Right cardiac atrium (tissue), 5 donors: ENCODE measurements around the gene GGT6. TPM values are rescaled to one million over a fixed set of nuclear protein-coding genes. Genes with fewer than 3 reads are reported as not detected.
A peak's percentile ranks its signal among the peaks of the same experiment; 100 is the strongest.
"Not testable (repeated sequence)": the region's sequence is repeated elsewhere in the genome, so short reads cannot be mapped to it uniquely, and the experiment has no call there.

Experiments used
- ATAC-seq, 2 donors: fragments of 200-7000 bp; cut with Tn5 transposase; one replicate each; pipeline versions ENCODE4 v1.8.0 to v1.9.1; 2020; ENCODE audit warnings: moderate library complexity in 2 of 2, mild to moderate bottlenecking in 1 of 2
- DNase-seq, 3 donors: peaks; one replicate each; pipeline ENCODE4 v3.0.0-alpha.2; 2020
- H3K27ac ChIP-seq: one replicate; pipeline ENCODE4 v1.5.1; 2013; ENCODE audit warnings: mild to moderate bottlenecking, low read length, control low read depth, moderate library complexity
- H3K27me3 ChIP-seq: one replicate; pipeline ENCODE4 v1.6.1; 2013; ENCODE audit not compliant: control insufficient read depth, insufficient read depth
- H3K4me1 ChIP-seq: one replicate; pipeline ENCODE4 v1.6.1; 2013; ENCODE audit warnings: low read length; ENCODE audit not compliant: control insufficient read depth, insufficient read depth
- H3K4me3 ChIP-seq: one replicate; pipeline ENCODE4 v1.5.1; 2013; ENCODE audit warnings: low read length, control low read depth
- H3K9me3 ChIP-seq: one replicate; pipeline ENCODE4 v1.6.1; 2013; ENCODE audit warnings: low read length; ENCODE audit not compliant: control insufficient read depth
- WGBS: extraction: QIAGEN DNeasy Blood & Tissue Kit; methylation state at CpG from one replicate; pipeline ENCODE4 v1.1.7; 2013; 5-methylcytosine and 5-hydroxymethylcytosine counted together
- intact Hi-C, 4 donors: fragments of 100-400 bp; cut with DNase I; formaldehyde crosslinking; loops; one replicate each; pipeline versions ENCODE4 v1.11.0 to v1.14.0; 2022 to 2023
- polyA plus RNA-seq: library from polyadenylated mRNA; stranded (reverse); fragments of 200-250 nt; gene quantifications from one replicate; pipeline ENCODE4 v1.2.3, GENCODE V29; 2013
- total RNA-seq, 4 donors: library from RNA; stranded (reverse); fragmentation: NEBNext Ultra II Directional; extraction: Animal tissue kit (Norgen Biotek cat#: 25700); gene quantifications; one replicate each; pipeline ENCODE4 v1.2.1, GENCODE V29; 2021
- donor health status: healthy with polysubstance abuse.
- donor health status: DM: no; HTN: yes; CAD: no.
- donor health status: DM: no; HTN: no; CAD: no.
- donor health status: DM: no; HTN: yes; CAD: no; lungs with severe emphysema.
- donor health status: DM: yes; HTN: yes; CAD: no.

GGT6 gene
- total and polyA plus RNA-seq, 5 donors = not detected

DNA sequence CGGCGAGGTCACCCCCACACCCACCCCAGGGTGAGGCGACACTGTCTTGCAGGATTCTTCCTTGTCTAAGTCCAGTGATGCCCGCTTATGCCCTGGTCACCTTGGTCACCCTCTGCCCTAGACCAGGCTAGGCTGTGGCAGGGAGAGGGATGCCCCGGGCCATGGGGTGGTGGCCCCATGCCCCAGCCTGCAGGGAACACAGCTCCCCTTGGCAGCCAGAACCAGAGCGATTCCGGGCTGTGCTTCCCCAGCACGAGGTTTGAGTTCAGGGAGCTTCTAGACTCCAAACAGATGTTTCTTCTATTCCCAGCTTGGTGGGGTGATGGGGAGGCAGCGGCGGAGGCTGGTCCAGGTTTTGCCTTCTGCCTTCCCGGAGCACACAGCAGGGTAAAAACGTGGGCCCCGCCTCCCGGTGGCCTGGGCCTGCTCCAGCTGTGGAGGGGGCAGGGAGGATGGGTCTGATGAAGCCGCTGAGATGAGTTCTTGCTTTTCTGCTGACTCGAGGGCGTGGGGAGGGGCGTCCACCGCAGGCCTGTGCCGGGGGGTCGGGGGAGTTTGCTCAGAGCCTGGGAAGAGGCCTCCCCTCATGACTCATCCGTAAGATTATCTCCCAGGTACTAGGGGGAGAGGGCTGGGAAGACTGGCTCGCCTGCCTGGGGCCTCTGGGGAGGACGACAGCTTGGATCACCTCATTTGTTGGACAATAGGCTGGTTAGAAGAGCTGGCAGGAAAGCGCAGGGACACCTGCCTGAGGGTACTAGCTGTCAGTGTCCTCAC, 39.3 kb upstream of the GGT6 start:
- intact Hi-C loops = no loop called here
- peak; percentile 75 to 91 (median 90) for DNase-seq

GRCh38 chr17:4598776-4599504, 38.6 kb upstream of the GGT6 start:
- intact Hi-C loops = no loop called here
- Histone ChIP-seq H3K4me3 (no peak overlapping the region), H3K9me3 (no peaks in the 10 kb centered on the region), H3K4me1 (peaks cover 6% of the 10 kb centered on the region), H3K27me3 (no peaks in the 10 kb centered on the region), H3K27ac (peak overlapping the region; percentile 73)
- WGBS = 50% methylated on average over 20 of the region's 20 CpGs
- ATAC-seq = peak; percentile 82 to 88
- DNase-seq = peak; percentile 83 to 91 (median 87)

More for the DNA sequence above, 39.3 kb upstream of the GGT6 start:
- no peak overlapping the region for H3K4me3 ChIP-seq
- ATAC-seq = peak; percentile 53 to 59
- H3K9me3 ChIP-seq = no peaks in the 10 kb centered on the region
- H3K27ac ChIP-seq = peak overlapping the region; percentile 73
- H3K4me1 ChIP-seq = peaks cover 9% of the 10 kb centered on the region
- WGBS = 39% methylated on average over 25 of the region's 25 CpGs
- no peaks in the 10 kb centered on the region for H3K27me3 ChIP-seq

DNA sequence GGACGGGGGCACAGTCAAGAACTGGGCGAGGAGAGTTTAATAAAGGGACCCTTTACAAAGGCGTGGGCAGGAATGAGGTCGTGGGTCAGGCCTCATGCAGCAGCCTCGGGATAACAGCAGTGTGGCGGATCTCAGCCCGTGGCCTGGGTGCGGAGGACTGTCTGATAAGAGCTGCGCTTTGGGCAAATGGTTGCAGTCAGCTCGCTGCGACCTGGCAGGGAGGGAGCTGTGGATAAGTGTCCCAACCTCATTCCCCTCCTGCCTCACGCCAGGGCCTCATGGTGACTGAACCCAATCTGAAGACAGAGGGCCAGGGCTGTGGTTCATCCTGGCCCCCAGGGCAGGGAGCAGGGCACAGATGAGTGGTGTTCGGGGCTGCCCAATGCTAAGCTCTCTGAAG, 37.6 kb upstream of the GGT6 start:
- intact Hi-C loops = no loop called here
- Histone ChIP-seq H3K4me3 (no peak overlapping the region), H3K27ac (peak overlapping the region; percentile 21), H3K27me3 (no peaks in the 10 kb centered on the region), H3K4me1 (peaks cover 6% of the 10 kb centered on the region), H3K9me3 (no peaks in the 10 kb centered on the region)
- no peak for ATAC-seq
- peak in 2 of 3 donors; percentile 70 to 71 for DNase-seq
- 70% methylated on average over 13 of the region's 13 CpGs for WGBS

GRCh38 chr17:4596636-4597380, 36.4 kb upstream of the GGT6 start:
- WGBS = 96% methylated on average over 36 of the region's 36 CpGs
- H3K9me3 ChIP-seq = no peaks in the 10 kb centered on the region
- H3K27me3 ChIP-seq = no peaks in the 10 kb centered on the region
- DNase-seq (peak in 1 of 3 donors; percentile 46), ATAC-seq (no peak)
- H3K27ac ChIP-seq = no peak overlapping the region
- H3K4me1 ChIP-seq = peaks cover 6% of the 10 kb centered on the region
- H3K4me3 ChIP-seq = no peak overlapping the region
- intact Hi-C loops = no loop called here

DNA sequence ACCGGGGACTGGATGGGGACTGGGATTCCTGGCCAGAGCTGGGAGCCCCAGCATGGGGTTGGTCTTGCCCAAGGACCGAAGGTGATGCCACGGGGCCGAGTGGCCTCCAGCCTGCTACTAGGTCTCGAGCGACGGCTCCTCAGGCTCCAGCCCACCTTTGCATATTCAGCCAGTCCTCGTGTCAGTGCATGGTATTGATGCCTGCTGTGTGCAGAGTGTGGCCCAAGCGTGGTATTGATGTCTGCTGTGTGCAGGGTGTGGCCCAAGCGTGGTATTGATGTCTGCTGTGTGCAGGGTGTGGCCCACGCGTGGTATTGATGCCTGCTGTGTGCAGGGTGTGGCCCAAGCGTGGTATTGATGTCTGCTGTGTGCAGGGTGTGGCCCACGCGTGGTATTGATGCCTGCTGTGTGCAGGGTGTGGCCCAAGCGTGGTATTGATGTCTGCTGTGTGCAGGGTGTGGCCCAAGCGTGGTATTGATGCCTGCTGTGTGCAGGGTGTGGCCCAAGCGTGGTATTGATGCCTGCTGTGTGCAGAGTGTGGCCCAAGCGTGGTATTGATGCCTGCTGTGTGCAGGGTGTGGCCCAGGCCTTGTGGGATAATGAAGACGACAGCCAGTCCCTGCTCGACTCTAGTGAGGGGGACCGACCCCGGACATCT, 35.4 kb upstream of the GGT6 start:
- H3K4me1 ChIP-seq, H3K27ac ChIP-seq, H3K27me3 ChIP-seq, H3K9me3 ChIP-seq, H3K4me3 ChIP-seq, ATAC-seq, intact Hi-C loops: not testable (repeated sequence)
- WGBS = 95% methylated on average over 23 of the region's 23 CpGs
- peak in 1 of 3 donors; percentile 30 for DNase-seq

- 59% methylated on average over 29 of the region's 29 CpGs for WGBS
- intact Hi-C loops = no loop called here
- DNase-seq (peak in 1 of 3 donors; percentile 76), ATAC-seq (no peak)
- Histone ChIP-seq H3K4me1 (peaks cover 4% of the 10 kb centered on the region), H3K9me3 (no peaks in the 10 kb centered on the region), H3K27me3 (no peaks in the 10 kb centered on the region), H3K27ac (no peak overlapping the region), H3K4me3 (no peak overlapping the region)
These were observed 34.7 kb upstream of the GGT6 start for GRCh38 chr17:4594931-4595684.

DNA sequence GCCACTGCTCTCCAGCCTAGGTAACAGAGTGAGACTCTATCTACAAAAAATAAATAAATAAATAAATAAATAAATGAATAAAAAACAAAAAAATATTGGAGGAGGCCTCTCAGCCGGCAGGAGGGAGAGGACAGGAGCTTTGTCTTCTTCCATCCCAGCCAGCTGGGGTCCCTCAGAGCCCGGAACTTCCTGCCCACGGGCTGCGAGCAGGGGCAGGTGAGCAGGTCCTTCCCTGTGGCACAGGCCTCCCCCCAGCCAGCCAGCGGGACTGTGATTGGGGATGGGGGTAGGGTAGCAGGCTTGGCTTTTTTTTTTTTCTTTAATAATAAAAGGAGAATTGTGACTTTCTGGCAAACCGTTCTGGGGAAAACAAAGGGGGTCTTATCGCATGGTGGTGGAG, 34.0 kb upstream of the GGT6 start:
- H3K27ac ChIP-seq = no peak overlapping the region
- intact Hi-C loops = no loop called here

GRCh38 chr17:4593021-4593421, 32.6 kb upstream of the GGT6 start:
- WGBS = 89% methylated on average over 14 of the region's 14 CpGs
- ATAC-seq (no peak), DNase-seq (peak in 1 of 3 donors; percentile 45)
- Histone ChIP-seq H3K27me3 (no peaks in the 10 kb centered on the region), H3K9me3 (no peaks in the 10 kb centered on the region), H3K27ac (no peak overlapping the region), H3K4me3 (no peak overlapping the region), H3K4me1 (no peaks in the 10 kb centered on the region)
- intact Hi-C loops = no loop called here

More for the DNA sequence above, 34.0 kb upstream of the GGT6 start:
- Histone ChIP-seq H3K27me3 (no peaks in the 10 kb centered on the region), H3K4me3 (no peak overlapping the region), H3K4me1 (peaks cover 2% of the 10 kb centered on the region), H3K9me3 (no peaks in the 10 kb centered on the region)
- peak in 1 of 3 donors; percentile 37 for DNase-seq
- 90% methylated on average over 7 of the region's 7 CpGs for WGBS
- no peak for ATAC-seq

DNA sequence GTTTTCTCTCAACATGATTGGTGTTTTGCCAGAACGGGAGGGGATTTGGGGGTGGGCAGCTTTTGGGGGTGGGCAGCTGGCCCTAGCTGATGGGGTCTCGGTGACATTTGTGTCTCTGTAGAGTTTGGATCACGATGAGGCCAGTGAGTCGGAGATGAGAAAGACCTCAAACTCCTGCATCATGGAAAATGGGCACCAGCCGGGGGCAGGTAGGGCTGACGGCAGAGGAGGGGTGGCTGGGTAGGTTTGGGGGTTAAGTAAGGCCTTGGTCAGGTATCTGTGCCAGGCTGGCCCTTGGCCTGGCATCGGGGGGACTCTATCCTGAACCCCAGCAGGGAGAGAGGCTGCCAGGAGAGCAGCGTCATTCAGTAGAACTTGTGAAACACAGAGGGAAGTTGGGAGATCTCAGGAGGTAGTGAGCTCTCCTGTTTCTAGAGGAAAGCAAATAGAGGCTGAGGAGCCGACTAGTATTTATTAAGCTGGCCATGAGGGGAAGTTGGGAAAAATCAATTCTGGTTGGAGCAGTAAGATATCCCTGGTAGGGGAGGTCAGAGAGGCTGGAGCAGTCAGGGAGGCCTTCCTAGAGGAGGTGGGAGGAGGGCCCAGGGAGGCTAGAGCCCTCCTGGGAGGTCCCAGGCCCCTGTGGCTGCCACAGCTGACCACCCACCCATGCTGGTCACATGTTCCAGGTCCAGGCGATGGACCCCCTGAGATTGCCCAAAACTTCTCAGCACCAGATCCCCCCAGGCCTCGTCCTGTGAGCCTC, 32.0 kb upstream of the GGT6 start:
- H3K9me3 ChIP-seq = no peaks in the 10 kb centered on the region
- no peak for ATAC-seq
- H3K4me3 ChIP-seq = no peak overlapping the region
- H3K27ac ChIP-seq = no peak overlapping the region
- intact Hi-C loops = no loop called here
- no peaks in the 10 kb centered on the region for H3K27me3 ChIP-seq
- DNase-seq = peak in 1 of 3 donors; percentile 18
- WGBS = 85% methylated on average over 11 of the region's 11 CpGs
- H3K4me1 ChIP-seq = peaks cover under 1% of the 10 kb centered on the region
